ENCODE results near the gene TCEANC2. TPM values are rescaled to one million over a fixed set of nuclear protein-coding genes. Genes with fewer than 3 reads are reported as not detected.

Gene TCEANC2
- total and polyA plus RNA-seq, 2 donors (not counting 3 experiments of a cell fraction or from before 2014, with no cell fraction given): 3.2 to 6.1 TPM

DNA sequence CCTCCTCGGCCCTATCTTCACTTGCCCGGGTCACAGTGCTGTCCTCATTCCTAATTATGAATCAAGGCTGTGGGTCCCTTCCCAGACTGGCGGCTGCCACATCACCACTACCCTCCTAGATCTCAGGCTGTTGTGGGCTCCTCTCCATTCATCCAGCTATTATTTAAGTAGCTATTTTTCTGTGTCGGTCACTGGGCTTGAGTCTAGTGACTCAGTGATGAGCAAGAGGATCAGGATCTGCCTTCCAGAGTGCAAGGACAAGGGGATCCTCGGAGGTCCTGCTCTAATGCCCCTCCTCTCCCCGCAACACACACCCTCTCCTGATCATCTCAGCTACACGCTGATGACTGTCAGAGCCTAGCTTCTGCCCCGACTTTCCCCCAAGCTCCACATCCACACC, 65.3 kb downstream of the TCEANC2 start:
- no peak overlapping the region for H3K9ac ChIP-seq (replicated peaks; ENCODE audit: extremely low read depth, insufficient read depth, low read length)

More for the DNA sequence above, 65.3 kb downstream of the TCEANC2 start:
- intact Hi-C loops (cut with micrococcal nuclease) (no loop called here), dilution Hi-C loops (cut with MboI; ENCODE audit: extremely low pct_ligation_motif_present, low sequenced_read_pairs) (no loop called here)
- no TSS peak for BruUV-seq (replicated peaks)
- peaks cover 0 to 3% of the 10 kb centered on the region in 2 experiments for H3K27me3 ChIP-seq (ENCODE audit: control insufficient read depth in 2 of 2, insufficient read depth in 2 of 2, low read length in 2 of 2)
- H3K9me3 ChIP-seq (replicated peaks; ENCODE audit: control insufficient read depth, insufficient read depth, low read length): no peaks in the 10 kb centered on the region
- H3K4me1 ChIP-seq (ENCODE audit: control insufficient read depth, extremely low read depth, insufficient read depth, low read length): peaks cover 3% of the 10 kb centered on the region
- H3K36me3 ChIP-seq (ENCODE audit: control insufficient read depth in 2 of 2, extremely low read depth in 1 of 2, insufficient read depth in 2 of 2, low read length in 2 of 2): no peaks in the 10 kb centered on the region
- H3K9me1 ChIP-seq (replicated peaks; ENCODE audit: control insufficient read depth, extremely low read depth, insufficient read depth, low read length): no peaks in the 10 kb centered on the region
- DNase-seq (ENCODE audit: low read depth, low spot score) (no peak), FAIRE-seq (no peak)
- no peak overlapping the region for H2AFZ ChIP-seq (ENCODE audit: low read depth, low read length)
- no peak overlapping the region for H3K4me2 ChIP-seq (ENCODE audit: insufficient read depth, low read length)
- H4K20me1 ChIP-seq (replicated peaks; ENCODE audit: control insufficient read depth, extremely low read depth, insufficient read depth, low read length): no peaks in the 10 kb centered on the region
- H3K4me3 ChIP-seq (replicated peaks in 1 of 3; ENCODE audit: insufficient read depth in 1 of 3, low read depth in 1 of 3, low read length in 3 of 3): no peak overlapping the region
- TF ChIP-seq, protein P1, sequence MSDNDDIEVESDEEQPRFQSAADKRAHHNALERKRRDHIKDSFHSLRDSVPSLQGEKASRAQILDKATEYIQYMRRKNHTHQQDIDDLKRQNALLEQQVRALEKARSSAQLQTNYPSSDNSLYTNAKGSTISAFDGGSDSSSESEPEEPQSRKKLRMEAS (IDR thresholded peaks at IDR 0.05; ENCODE audit: insufficient read depth, insufficient read length): no peak
- TF ChIP-seq FOS (IDR thresholded peaks at IDR 0.05; ENCODE audit: borderline replicate concordance, insufficient read depth, low read length) (no peak), CTCF (IDR thresholded peaks at IDR 0.05; ENCODE audit: extremely low read depth in 1 of 2, insufficient read depth in 1 of 2, low read depth in 1 of 2, low read length in 2 of 2) (no peak), POLR2A (IDR thresholded peaks at IDR 0.05; ENCODE audit: low read depth, low read length) (no peak), EZH2 (IDR thresholded peaks at IDR 0.05; ENCODE audit: borderline replicate concordance, low read depth, low read length, severe bottlenecking) (no peak), MYC (IDR thresholded peaks at IDR 0.05; ENCODE audit: low read depth, low read length) (no peak), GATA2 (IDR thresholded peaks at IDR 0.05; ENCODE audit: insufficient read depth, insufficient read length, low read depth, low read length) (no peak), POLR2AphosphoS5 (IDR thresholded peaks at IDR 0.05; ENCODE audit: insufficient read depth, low read depth, low read length) (no peak), JUN (IDR thresholded peaks at IDR 0.05; ENCODE audit: borderline replicate concordance, insufficient read depth, insufficient read length, low read depth) (no peak)
- ChIA-PET CTCF (interaction anchor here (1.0 to 2.7 kb wide), 5 partner anchors 13 to 371 kb away, joined by 3 to 13 read pairs (median 5); partner anchors contain the start of gene SSBP3), POLR2A (no interaction called here)
- no peaks in the 10 kb centered on the region for H3K79me2 ChIP-seq (ENCODE audit: control insufficient read depth, insufficient read depth, low read length)
- H3K27ac ChIP-seq (ENCODE audit: insufficient read depth, low read depth, low read length): no peak overlapping the region
